8988T (cell line): ENCODE results near the gene LRMDA.
"Not testable (repeated sequence)": the region's sequence is repeated elsewhere in the genome, so short reads cannot be mapped to it uniquely, and the experiment has no call there.

Experiments
- DNase-seq: peaks from one replicate; pipeline ENCODE4 v3.0.0; 2011

The LRMDA gene

DNA sequence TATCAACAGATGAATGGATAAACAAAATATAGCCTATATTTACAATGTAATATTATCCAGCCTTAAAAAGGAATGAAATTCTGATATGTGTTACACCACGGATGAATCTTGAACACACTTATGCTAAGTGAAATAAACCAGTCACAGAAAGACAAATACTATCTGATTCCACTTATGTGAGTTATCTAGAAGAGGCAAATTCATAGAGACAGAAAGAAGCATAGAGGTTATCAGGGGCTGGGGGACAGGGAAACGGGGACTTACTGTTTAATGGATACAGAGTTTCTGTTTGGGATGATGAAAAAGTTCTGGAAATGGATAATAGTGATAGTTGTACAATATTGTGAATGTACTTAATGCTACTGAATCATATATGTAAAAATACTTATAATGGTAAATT lies 329.9 kb downstream of the LRMDA start:
- DNase-seq = no peak

DNA sequence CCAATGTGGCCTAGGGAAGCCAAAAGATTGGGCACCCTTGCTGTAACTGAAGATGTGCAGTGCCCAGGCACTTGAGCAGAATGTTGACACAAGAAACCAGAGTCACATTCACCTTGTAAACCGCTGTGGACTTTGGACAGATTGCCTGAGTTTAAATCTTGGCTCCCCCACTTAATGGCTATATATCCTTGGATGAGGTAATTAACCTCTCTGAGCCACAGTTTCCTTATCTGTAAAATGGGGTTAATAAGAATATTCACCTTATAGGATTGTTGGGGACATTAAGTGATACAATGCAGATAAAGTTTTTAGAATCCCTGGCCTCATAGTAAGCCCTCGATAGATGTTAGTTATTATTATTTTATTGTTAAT lies 331.0 kb downstream of the LRMDA start:
- no peak for DNase-seq

DNA sequence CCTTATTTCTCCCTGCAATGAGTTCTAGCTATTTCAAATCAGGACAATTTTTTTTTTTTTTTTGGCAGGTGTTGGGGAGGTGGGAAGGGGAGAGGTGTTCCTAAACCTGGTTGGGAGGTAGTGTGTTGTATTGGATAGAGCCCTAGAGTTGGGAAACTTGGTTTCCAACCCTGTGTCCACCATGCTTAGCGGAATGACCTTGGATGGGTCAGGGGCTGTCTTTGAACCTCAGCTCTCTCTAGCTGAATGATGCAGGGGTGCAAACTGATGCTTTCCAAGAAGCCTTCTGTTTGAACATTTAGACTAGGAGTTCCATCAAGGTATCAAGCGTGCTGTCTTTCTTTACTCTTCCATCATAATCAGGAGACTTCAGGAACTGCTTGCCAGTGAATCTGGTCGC lies 332.2 kb downstream of the LRMDA start:
- no peak for DNase-seq

DNA sequence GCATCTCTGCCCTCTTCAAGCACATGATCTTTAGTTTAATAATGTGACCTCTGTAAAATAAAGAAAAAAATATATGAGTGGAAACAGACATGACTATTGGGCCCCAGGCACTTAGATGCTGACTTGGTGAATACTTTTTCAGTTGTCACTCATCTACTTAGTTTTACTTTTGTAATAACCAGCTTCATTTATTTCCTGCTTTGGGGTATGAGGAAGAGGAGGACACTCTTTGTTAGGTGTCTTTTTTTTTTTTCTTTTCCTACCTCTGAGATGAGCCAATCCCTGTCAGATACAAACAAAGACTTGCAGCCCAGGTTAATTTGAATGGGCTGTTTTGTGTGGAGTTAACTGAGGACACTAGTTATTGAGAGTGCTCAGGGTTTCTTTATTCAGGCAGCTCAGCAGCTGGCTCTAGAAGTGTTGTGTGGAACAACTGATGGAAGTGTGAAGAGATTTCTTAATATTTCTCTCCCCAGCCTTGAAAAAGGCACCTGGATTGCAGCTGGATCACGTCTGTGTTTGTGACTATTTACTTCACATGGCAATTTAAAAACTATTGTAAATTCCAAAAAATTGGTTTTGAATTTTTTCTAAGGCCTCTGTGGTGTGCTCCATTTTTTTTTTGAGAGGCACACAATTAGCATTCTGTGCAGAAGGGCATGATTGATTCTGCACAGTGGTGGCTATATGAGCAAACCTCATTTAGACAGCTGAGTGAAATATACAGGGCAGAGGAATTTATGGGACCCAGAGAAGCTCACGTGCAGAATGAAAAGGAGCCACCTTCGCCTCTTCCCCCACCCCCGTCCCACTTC lies 333.8 kb downstream of the LRMDA start:
- DNase-seq = no peak

DNA sequence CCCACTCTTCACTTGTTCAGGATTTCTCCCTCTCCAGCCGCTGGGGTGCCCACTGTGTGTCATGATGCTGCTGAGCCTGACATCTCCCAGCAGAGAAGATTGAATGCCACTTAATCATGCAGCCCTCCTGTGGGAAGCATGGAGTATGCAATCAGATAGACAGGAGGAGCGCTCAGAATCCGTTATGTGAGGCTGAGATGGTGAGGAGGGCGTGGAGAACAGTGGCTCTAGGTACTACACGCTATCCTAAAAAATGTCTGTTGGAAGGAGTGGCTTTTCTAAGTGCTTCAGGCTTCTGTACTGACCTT lies 334.3 kb downstream of the LRMDA start:
- no peak for DNase-seq

DNA sequence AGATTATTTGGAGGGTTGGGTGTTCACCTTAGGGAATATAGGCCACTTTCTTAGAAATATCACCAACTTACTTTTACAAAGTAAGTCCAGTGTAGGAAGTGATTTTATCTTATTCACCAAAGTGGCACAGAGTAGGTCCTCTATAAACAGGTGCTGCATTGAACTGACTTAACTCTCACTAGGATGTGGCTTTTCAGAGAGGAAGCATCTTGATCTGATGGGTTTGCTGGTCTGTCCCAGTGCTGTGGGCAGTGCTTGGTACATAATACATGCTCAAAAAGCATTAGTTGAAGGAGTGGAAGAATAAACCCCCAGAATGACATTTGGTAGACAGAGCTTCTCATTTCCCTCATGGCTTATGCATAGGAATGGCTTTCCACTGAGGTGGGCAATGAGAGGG lies 334.7 kb downstream of the LRMDA start:
- no peak for DNase-seq

DNA sequence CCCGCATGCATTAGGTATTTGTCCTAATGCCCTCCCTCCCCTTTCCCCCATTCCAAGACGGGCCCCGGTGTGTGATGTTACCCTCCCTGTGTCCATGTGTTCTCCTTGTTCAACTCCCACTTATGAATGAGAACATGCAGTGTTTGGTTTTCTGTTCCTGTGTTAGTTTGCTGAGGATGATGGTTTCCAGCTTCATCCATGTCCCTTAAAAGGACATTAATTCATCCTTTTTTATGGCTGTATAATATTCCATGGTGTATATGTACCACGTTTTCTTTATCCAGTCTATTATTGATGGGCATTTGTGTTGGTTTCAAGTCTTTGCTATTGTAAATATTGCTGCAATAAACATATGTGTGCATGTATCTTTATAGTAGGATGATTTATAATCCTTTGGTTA lies 335.3 kb downstream of the LRMDA start:
- not testable (repeated sequence) for DNase-seq

DNA sequence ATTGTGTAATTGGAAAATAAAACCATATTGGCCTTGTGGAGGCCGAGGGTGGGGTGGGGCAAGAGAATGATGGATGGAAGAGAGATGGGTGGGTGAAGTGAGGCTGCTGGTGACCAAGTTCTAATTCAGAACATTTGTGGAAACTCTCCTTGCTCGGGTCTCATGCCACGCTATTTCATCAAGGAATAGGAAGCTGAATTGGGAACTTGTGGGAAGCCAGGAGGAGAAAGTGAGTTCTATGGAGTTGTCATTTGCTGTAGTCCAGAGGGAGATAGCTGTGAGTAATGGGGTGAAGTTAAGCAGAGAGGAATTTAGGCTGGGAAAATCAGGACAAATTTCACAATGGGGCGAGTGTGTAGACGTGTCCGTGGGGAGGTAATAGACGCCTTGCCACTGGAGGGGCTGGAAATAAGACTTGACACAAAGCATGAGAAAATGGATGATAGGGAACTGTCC lies 339.2 kb downstream of the LRMDA start:
- no peak for DNase-seq

DNA sequence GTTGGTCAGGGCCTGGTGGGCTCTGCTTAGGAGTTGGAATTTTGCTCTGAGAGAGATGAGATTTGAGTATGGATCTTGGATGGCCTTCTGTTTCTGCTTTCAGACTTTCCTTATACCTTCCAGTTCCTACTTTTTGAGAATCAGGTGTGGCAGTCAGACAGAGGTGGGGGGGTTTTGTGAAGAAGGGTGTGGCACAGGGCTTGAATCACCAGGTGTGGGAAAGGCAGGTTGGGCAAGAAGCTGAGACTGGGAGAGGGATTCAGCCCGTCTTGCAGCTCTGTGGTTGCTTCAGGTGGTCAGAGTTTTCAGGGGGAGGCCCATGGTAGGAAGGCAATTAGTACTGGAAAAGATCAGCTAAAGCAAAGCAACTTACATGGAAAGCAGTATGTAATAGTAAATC lies 340.2 kb downstream of the LRMDA start:
- DNase-seq = no peak

DNA sequence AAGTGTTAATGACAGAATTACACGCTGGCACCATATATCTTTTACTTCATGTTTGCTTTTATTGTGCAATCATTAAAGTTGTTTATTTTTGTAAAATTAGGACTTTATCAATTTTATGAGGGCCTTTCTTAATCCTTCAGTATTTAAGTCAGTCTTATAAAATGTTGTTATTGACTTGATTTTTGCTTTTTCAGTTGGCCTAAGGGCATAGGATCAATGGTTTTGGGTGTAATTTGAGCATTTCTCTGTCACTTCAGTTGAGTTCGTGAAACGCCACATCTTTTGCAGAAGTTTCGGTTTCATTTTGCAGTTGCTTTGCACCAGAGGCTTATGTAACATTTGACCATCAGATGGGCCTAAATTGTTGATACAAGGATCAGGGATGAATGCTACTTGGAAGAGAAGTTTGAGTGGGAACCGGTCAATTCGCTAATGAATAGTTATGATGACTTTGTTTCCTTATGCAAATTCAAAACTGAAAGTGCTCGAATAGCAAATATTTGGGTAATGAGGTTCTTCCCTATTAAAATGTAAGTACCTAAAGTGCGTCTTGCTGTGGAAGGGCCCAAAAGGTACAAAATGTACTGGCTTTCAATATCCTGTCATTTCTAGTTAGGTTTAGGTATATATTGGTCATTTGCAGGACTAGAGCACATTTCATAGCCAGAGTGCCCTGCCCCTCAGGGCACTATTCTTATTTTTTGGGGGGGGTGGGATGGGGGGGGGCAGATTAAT lies 340.9 kb downstream of the LRMDA start:
- DNase-seq = no peak

DNA sequence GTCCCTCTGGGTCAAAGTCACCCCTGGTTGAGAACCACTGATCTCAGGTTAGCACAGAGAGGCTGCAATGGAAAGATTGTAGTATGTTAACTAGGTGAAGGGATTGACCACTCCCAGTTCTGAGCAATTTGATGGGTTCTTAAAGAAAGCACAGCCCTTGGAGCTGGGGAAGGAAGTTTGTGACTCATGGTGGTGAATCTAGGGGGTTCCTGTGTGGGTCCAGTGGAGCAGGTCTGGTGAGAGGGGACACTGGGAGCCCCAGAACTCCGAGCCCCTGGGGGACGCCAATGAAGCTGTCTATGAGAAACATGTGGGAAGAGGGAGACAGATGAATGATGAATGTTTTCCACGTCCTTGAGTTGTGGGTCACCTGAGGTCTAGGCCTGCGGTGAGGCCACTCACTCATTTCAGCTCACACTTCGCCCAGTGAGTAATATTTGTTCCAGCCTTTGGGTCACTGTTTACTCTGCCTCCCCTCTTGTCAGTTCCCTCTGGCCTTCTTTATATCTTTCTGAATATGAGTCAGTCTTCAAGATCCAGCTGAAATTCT lies 341.9 kb downstream of the LRMDA start:
- DNase-seq = no peak

DNA sequence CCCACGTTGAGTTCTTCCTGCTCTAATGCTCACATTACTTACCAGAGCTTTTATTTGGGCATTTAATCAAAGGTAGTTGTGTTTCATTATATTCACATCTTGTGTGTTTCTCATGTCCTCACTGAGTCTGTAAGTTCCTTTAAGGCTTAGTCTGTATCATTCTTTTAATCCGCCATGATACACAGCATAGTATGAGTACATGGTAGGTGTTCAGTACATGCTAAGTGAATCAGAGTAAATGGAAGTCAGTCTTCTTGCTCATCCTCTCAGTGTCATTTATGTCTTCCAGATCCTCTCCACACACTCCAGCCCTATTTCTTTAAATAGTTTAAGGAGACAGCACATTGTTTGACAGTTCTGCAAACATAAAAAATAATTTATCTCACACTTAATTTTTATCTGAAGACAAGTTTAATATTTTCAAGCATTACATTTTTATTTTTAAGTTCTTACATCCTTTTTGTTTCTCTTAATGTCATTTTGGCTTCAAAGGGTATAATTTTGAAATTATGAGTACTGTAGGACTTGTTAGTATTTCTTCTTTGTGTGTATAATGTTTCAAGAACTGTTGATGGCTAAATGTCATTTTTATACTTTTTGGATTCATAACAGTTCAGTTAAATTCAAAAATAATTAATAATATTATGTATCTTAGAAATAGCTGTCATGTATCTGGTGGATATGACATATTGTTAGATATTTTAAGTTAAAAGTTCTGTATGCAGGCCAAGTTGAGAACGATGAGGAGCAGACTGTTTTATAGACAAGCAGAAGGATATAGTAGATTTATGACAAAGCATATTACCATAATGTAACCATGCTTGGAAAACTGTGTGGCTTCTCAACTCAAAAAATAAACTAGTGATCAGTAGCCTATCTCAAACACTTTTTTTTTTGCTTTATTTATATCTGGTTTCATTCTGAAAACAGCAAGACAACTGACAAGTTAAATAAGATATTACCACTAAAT lies 342.7 kb downstream of the LRMDA start:
- no peak for DNase-seq

DNA sequence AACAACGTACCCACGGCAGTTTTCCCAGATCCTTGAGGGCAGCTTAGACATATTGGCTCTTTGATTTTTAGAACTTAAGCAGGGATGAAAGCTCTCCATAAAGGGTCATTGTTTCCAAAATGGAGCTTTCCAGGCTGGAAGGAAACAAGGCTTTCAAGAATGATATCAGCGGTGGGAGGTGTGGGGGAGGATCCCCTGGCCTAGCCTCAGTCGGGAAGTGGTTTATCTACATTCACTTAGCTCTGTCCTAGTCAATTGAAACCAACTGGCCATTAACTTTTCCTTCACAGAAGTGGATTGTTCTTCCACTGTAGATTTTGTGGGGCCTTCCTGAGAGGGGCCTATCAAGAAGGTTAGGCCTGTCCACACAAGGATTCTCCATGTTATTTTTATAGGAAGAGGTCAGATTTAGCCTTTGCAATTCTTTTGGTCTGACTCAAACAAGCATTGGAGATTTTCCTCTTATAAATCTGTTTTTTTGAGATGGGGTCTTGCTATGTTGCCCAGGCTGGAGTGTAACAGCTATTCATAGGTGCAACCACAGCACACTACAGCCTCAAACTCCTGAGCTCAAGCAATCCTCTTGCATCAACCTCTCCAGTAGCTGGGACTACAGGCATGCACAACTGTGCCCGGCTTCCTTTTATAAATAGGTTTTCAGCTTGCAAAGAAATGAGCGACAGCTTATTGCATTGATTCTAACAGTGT lies 343.5 kb downstream of the LRMDA start:
- no peak for DNase-seq

DNA sequence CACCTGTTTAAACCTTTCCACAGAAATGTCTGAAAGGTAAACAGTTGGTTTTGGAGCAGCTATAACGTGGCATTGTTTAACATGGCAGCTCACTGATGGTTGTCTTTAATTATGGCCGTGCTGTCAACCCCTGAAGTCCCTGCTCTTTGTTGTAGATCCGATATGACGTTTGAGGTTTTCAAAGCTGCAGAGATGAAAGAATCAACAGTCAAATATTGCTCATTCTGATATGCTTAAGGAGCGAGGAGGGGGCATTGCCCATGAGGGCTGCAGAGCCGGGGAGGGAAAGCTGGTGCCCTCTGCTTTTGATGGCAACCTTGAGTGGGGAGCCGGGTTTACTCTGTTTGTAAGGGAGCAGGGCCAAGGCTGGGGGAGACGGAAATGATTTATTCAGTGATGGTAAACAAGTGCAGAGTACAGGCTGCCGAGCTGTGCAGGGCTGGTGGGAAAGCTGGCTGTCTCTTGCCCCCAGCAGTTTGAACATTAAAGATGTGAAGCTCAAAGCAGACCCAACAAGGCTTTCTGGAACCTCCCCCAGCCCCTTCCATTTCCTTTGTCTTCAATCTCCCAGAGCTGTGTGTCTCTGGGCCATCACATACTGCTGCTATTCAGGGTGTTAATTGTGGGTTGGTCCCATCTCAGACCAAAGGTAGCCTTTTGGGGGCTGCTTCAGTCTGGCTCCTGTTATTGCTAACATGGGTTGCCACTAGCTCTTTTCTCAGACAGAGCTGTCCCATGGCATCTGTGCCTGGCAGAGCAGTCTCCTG lies 345.5 kb downstream of the LRMDA start:
- DNase-seq = no peak

DNA sequence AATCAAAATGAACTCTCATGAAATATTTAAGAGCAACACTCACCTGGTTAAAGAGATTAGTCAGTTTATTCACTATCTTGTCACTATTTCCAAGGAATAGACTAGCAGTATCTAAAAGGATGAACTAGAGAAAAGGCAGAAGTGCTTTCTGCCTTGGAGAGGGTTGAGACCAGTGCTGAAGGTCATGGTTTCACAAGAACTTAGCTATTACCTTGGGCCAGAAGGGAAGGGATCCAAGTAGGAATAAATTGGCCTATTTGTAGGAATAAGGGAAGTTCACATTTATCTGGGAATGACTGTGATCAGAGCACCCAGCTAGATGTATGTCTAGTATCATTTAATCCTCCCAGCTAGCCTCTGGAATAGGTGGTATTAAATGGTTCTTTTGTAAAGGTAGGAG lies 347.2 kb downstream of the LRMDA start:
- DNase-seq = no peak

DNA sequence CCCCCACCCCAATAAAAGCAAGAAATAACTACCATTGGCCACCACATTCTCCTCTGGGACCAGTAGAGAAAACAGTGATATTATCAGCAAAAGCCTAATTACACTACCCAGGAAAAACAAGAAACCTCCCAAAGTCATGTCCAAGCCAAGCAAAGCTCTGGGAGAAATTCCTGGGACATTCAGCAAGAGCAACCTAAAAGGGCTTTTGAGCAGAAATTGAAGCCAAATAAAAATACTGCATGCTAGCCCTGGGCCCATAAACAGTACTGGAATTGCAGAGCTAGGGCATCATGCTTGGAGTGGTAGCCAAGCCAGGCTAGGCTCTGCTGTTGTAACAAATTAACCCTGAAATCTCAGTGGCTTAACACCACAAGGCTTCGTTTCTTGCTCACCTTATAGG lies 347.9 kb downstream of the LRMDA start:
- DNase-seq = no peak

DNA sequence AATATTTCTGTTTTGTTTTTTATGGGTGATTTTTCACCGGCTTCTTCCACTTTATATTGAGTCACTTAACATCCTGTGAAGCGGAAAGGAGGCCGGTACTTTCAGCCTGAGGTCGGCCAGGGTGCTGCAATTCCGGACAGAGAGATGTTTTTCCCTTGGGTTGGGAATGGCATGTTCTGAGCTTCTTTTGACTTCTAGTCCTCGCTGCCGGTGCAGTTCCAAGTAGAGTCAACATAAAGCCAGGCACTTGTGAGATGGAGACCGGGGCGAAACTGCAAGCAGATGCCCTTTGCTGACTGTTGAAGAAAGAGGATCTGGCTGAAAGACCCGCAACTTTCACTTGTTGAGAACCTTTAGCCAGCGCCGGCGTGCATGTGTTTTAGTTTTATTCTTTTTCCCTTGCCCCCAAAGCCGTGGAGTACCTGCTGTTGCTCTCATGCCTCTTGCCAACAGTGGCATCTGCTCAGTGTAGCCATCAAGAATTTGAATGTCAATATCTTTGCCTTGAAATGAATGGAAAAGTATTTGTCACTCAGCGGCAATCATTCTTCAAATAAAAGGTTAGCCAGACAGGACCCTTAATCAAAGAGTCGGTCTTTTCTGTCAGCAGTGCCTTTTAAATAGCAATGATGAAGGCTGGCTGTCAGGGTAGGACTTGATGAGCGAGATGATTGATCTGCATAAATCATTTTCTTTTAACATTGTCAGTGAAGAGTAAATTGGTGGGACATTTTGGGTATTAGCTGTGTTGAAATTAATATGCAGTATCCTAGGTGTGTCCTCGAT lies 351.2 kb downstream of the LRMDA start:
- DNase-seq = no peak

DNA sequence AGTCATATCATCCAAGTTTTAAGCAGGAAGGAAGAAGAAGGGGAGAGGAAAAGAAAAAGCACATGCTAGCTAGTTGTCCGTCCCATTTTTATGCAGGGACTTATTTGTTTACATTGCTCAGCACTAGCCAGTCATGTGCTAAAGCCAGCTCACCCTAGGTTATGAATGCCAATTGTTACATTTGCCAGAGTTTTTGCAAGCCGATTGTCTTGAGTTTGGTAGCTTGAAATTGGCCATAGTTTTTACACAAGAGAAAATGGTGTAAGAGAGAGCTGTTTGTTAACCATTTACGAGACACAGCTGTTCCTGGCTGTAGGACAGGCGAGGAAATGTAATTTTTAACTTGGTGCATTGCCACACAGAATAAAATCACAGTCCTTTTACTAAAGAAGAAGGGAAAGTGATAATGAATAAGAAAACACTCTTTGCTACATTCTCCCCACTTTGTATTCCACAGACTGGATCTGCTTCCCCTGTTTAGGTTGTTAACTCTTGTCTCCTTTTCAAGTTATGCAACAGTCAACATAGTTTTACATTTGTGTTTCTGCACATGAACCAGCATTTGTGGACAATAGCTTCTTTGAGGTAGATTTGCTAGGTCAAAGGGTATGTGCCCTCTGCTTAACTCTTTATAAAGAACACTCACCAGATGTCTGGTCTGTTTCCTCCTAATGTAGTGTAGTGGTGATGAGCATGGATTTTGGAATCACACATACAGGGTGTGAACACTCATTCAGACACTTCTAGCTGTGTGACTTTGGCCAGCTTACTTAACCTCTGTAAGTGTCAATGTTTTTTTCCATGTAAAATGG lies 357.2 kb downstream of the LRMDA start:
- DNase-seq = no peak

DNA sequence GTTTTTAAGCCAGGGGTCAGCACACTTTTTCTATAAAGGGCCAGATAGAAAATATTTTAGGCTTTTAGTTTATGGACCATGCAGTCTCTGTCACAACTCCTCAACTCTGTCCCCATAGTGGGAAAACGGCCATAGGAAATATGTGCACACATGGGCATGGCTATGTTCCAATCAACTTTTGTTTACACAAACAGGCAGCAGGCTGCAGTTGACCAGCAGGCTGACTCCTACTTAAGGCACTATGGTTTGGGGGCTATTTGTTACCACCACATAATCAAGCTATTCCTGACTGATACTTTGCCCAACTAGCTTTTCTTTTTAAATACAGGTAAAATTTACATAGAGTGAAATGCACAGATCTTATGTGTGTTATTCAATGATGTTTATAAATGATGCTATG lies 362.4 kb downstream of the LRMDA start:
- no peak for DNase-seq

DNA sequence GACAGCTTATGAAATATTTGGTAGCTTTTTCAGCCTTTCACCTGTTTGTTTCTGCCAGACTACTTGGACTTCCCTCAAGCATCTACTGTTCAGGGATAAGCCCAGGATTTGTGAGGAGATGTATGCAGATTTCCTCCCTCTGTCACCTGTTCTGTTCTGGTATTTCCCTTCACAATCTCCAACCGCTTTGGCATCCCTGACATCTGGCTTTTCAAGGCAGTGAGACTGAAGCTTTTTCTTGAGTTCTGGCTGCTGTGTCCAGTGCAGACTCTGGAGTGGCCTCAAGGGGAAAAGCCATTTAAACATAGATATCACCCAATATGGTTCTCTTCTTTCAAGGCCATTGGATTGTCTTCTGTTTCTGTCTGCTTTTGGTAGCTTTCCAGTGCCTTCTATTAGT lies 369.7 kb downstream of the LRMDA start:
- DNase-seq = no peak
